Stomach (tissue), 9 donors: ENCODE data around the gene DGKD. TPM values are rescaled to one million over a fixed set of nuclear protein-coding genes. Genes with fewer than 3 reads are reported as not detected.

ENCODE experiments used
- DNase-seq, 2 donors: peaks; one replicate each; pipeline versions ENCODE4 v3.0.0 to v3.0.0-alpha.2; 2013 to 2019
- H3K27ac ChIP-seq, 5 donors: fragments of 200-600 bp in 4 of 5; sonication (generic) in 4 of 5; one replicate each; pipeline ENCODE4 v1.5.1; 2013 to 2019; ENCODE audit warnings: mild to moderate bottlenecking in 1 of 5, moderate library complexity in 1 of 5
- H3K27me3 ChIP-seq, 3 donors: fragments of 200-600 bp; sonication (generic); one replicate each; pipeline ENCODE4 v1.5.1; 2017 to 2019; ENCODE audit warnings: mixed run types in 1 of 3
- H3K36me3 ChIP-seq, 4 donors: fragments of 200-600 bp; sonication (generic); 1 replicate in 3 of 4; 2 replicates in 1 of 4; pipeline ENCODE4 v1.5.1; 2016 to 2019
- H3K4me1 ChIP-seq, 4 donors: fragments of 200-600 bp; sonication (generic); one replicate each; pipeline ENCODE4 v1.5.1; 2016 to 2019
- H3K4me3 ChIP-seq, 4 donors: fragments of 200-600 bp; sonication (generic) in 3 of 4; one replicate each; pipeline ENCODE4 v1.5.1; 2016 to 2019; ENCODE audit warnings: mild to moderate bottlenecking in 1 of 4
- H3K9me3 ChIP-seq, 4 donors: fragments of 200-600 bp; sonication (generic); one replicate each; pipeline ENCODE4 v1.5.1; 2016 to 2019
- EP300 ChIP-seq: sonication (generic); formaldehyde crosslinking; IDR thresholded peaks from one replicate; pipeline ENCODE4 v1.6.1; 2017; ENCODE audit warnings: antibody characterized with exemption
- POLR2A ChIP-seq, 4 donors: fragments of 450-650 bp; IDR thresholded peaks; one replicate each; pipeline ENCODE4 v1.6.1; 2016; ENCODE audit warnings: antibody characterized with exemption in 4 of 4, control low read depth in 2 of 4, mild to moderate bottlenecking in 1 of 4, moderate library complexity in 1 of 4
- POLR2AphosphoS5 ChIP-seq, 3 donors: sonication (generic); formaldehyde crosslinking; IDR thresholded peaks; one replicate each; pipeline ENCODE4 v1.6.1; 2016; ENCODE audit warnings: antibody characterized with exemption in 3 of 3
- WGBS, 5 donors: extraction: QIAGEN DNeasy Blood & Tissue Kit in 3 of 5; methylation state at CpG; one replicate each; pipeline versions ENCODE4 v1.1.5 to v1.1.7; 2013 to 2018; 5-methylcytosine and 5-hydroxymethylcytosine counted together
- intact Hi-C: fragments of 100-400 bp; cut with DNase I; formaldehyde crosslinking; loops from one replicate; pipeline ENCODE4 v1.15.1; 2023; ENCODE audit warnings: low total_unique reads
- polyA plus RNA-seq, 3 donors: library from polyadenylated mRNA; stranded (reverse); fragments of 200-250 nt; gene quantifications; one replicate each; pipeline ENCODE4 v1.2.3, GENCODE V29; 2013
- total RNA-seq, 5 donors: library from RNA; depleted of rRNA; stranded (reverse); fragments of >200 nt; gene quantifications; one replicate each; pipeline versions ENCODE4 v1.1.0 to v1.2.3, GENCODE V29; 2014 to 2016
- TF ChIP-seq, protein P1 (sequence below), 7 experiments: fragments of 450-650 bp in 4 of 7; fragments of 200-600 bp in 3 of 7; sonication (generic) in 3 of 7; IDR thresholded peaks; one replicate each; pipeline ENCODE4 v1.5.1; 2016 to 2019; ENCODE audit warnings: antibody characterized with exemption in 7 of 7, control low read depth in 2 of 7, mild to moderate bottlenecking in 1 of 7
- donor health status: healthy with polysubstance abuse.
- donor health status: Bipolar disorder and iron deficiency.
- donor health status: healthy.

Gene DGKD
- total and polyA plus RNA-seq, 8 donors: 21.9 to 471 (median 202) TPM

- Histone ChIP-seq H3K9me3 (no peaks in the 10 kb centered on the region), H3K36me3 (peaks cover 21 to 77% (median 69%) of the 10 kb centered on the region in 4 donors), H3K27ac (peak overlapping the region in 1 of 5 donors; percentile 11), H3K4me3 (no peak overlapping the region), H3K4me1 (peaks cover 12 to 34% (median 28%) of the 10 kb centered on the region in 4 donors), H3K27me3 (no peaks in the 10 kb centered on the region)
- TF ChIP-seq, protein P1, sequence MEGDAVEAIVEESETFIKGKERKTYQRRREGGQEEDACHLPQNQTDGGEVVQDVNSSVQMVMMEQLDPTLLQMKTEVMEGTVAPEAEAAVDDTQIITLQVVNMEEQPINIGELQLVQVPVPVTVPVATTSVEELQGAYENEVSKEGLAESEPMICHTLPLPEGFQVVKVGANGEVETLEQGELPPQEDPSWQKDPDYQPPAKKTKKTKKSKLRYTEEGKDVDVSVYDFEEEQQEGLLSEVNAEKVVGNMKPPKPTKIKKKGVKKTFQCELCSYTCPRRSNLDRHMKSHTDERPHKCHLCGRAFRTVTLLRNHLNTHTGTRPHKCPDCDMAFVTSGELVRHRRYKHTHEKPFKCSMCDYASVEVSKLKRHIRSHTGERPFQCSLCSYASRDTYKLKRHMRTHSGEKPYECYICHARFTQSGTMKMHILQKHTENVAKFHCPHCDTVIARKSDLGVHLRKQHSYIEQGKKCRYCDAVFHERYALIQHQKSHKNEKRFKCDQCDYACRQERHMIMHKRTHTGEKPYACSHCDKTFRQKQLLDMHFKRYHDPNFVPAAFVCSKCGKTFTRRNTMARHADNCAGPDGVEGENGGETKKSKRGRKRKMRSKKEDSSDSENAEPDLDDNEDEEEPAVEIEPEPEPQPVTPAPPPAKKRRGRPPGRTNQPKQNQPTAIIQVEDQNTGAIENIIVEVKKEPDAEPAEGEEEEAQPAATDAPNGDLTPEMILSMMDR (IDR thresholded peaks at IDR 0.05): no peak
- TF ChIP-seq EP300 (no peak), POLR2A (IDR thresholded peaks at IDR 0.05) (no peak), POLR2AphosphoS5 (IDR thresholded peaks at IDR 0.05) (no peak)
- intact Hi-C loops: no loop called here
- no peak for DNase-seq
- WGBS, 5 donors: 86 to 94% (median 88%) methylated on average over 39 to 45 of the region's 45 CpGs
Observed at GRCh38 chr2:233476651-233477547, 122.6 kb downstream of the DGKD start.

DNA sequence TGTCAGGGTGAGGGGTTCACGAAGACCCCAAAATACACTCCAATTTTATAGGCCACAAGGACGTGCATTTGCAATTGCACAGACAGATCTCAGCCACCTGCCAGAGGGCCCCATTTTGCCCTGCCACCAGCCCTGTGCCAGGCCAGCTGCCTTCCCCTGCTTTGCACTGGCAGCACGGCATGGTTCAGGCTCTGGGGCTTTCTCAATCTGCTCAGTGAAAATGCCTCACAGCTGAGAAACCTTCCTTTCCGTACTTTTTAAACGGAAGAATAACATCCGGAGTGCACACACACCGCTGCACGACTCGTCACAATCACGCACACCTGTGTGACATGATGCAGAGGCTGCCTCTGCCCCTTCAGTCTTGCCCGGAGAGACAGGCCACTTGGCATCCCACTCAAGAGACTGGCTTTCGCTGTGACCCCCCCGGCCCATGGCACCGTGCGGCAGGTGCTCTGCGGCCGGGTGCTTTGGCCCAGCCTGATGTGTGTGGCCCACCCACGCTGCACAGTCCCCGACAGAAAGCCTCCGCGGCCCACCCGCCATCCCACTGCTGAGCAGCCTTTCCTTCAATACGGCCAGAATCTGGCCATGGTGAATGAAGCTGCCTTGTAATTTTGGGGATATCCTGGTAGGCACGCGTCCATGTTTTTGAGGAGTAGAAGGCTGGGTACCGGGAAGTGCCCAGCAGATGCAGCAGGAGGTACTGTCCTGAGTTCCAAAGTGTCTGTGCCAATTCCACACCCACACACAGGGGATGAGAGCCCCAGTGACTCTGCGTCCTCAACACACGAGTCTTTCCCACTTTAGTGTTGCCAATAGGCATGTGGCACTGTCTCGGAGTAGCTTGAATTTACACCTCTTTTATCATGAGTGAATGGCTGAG lies 123.5 kb downstream of the DGKD start:
- H3K9me3 ChIP-seq: no peaks in the 10 kb centered on the region
- no peak overlapping the region for H3K27ac ChIP-seq
- TF ChIP-seq POLR2AphosphoS5 (IDR thresholded peaks at IDR 0.05) (no peak), EP300 (no peak), POLR2A (IDR thresholded peaks at IDR 0.05) (no peak)
- TF ChIP-seq, protein P1 (IDR thresholded peaks at IDR 0.05): no peak
- peaks cover 22 to 77% (median 65%) of the 10 kb centered on the region in 4 donors for H3K36me3 ChIP-seq
- peaks cover 12 to 36% (median 29%) of the 10 kb centered on the region in 4 donors for H3K4me1 ChIP-seq
- intact Hi-C loops: no loop called here
- H3K4me3 ChIP-seq: no peak overlapping the region
- no peak for DNase-seq
- 91 to 96% (median 92%) methylated on average over 21 to 29 of the region's 29 CpGs for WGBS, 5 donors
- H3K27me3 ChIP-seq: no peaks in the 10 kb centered on the region

DNA sequence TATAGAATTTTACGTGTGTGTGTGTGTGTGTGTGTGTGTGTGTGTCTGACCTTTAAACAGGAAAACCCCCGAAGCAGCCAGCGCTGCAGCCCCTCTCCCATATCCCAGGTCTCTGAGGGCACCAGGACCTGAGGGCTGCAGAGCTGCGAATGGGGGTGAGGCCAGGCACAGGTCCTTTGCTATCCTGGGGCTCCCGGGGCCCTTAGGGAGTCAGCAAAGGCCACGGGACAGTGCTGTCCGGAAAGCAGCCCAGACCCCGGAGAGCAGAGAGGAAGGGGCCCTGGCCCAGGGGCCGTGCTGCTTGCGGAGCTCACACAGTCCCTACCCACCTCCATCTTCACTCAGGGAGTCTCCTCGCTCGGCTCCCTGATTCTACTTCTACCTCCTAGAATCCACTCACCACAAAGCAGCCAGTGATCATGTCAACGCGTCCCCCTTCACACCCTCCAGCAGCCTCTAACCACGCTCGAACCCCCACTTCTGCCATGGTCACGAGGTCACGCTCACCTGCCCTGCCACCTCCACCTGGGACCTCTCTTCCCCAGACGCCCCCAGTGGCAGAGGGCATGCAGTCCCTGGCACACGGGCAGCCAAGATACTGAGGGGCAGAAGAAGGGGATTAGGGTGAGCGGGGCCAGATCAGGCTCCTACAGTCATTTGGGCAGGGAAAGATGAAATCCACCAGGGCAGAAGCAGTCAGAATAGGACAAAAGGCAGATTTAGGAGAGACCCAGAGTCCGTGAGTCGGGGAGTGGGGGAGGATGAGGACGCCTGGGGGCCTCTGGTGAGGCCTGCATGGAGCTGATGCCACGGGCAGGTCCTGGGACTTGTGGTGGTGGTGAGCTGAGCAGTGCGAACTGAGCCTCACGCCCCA lies 125.6 kb downstream of the DGKD start:
- H3K27me3 ChIP-seq: no peaks in the 10 kb centered on the region
- H3K27ac ChIP-seq: peak overlapping the region; percentile 38 to 79 (median 72)
- H3K4me1 ChIP-seq: peaks cover 12 to 30% (median 23%) of the 10 kb centered on the region in 4 donors
- no peak for DNase-seq
- intact Hi-C loops: no loop called here
- no peaks in the 10 kb centered on the region for H3K9me3 ChIP-seq
- peaks cover 37 to 93% (median 80%) of the 10 kb centered on the region in 4 donors for H3K36me3 ChIP-seq
- TF ChIP-seq, protein P1 (IDR thresholded peaks at IDR 0.05): no peak
- TF ChIP-seq POLR2A (IDR thresholded peaks at IDR 0.05): no peak
- TF ChIP-seq EP300: no peak
- no peak for TF ChIP-seq POLR2AphosphoS5 (IDR thresholded peaks at IDR 0.05)
- no peak overlapping the region for H3K4me3 ChIP-seq
- 73 to 88% (median 76%) methylated on average over 23 to 27 of the region's 27 CpGs for WGBS, 5 donors
